HS-27A (cell line): ENCODE measurements around the gene ABCC3.
"Not testable (repeated sequence)": the region's sequence is repeated elsewhere in the genome, so short reads cannot be mapped to it uniquely, and the experiment has no call there.

Experiments used
- DNase-seq: peaks from one replicate; pipeline ENCODE4 v3.0.0-alpha.2; 2012; ENCODE audit warnings: low read depth, missing footprints

The ABCC3 gene

DNA sequence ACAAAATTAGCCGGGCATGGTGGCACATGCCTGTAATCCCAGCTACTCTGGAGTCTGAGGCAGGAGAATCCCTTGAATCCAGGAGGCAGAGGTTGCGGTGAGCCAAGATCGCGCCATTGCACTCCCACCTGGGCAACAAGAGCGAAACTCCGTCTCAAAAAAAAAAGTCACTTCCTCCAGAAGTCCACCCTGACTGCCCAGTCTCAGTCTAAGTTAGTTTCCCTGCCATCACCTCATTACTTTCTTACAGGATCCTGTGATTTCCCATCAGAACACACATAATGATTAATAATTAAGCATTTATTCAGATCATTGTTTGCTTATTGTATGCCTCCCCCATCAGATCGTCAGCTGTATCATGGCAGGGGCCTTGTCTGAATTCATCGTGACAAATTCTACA lies 31.6 kb downstream of the ABCC3 start:
- DNase-seq = no peak

DNA sequence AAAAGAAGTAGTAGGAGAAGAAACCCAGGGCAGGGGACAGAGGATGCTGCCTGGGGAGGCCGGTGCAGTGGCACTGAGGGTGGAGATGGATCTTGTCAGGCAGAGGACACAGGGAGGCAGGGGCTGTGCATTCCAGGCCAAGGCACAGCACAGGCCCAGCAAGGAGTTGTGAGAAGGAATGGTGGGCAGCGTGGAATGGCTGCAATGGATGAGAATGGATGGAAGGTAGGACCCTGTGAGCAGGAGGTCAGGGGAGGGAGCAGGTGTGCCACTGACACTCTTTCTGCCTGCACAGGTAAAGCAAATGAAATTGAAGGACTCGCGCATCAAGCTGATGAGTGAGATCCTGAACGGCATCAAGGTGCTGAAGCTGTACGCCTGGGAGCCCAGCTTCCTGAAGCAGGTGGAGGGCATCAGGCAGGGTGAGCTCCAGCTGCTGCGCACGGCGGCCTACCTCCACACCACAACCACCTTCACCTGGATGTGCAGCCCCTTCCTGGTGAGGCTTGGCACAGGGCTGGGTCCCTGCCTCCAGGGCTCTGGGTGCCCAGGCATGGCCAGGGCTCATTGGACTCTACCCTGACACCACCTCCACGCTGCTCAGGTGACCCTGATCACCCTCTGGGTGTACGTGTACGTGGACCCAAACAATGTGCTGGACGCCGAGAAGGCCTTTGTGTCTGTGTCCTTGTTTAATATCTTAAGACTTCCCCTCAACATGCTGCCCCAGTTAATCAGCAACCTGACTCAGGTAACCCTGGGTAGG lies 32.8 kb downstream of the ABCC3 start:
- no peak for DNase-seq

DNA sequence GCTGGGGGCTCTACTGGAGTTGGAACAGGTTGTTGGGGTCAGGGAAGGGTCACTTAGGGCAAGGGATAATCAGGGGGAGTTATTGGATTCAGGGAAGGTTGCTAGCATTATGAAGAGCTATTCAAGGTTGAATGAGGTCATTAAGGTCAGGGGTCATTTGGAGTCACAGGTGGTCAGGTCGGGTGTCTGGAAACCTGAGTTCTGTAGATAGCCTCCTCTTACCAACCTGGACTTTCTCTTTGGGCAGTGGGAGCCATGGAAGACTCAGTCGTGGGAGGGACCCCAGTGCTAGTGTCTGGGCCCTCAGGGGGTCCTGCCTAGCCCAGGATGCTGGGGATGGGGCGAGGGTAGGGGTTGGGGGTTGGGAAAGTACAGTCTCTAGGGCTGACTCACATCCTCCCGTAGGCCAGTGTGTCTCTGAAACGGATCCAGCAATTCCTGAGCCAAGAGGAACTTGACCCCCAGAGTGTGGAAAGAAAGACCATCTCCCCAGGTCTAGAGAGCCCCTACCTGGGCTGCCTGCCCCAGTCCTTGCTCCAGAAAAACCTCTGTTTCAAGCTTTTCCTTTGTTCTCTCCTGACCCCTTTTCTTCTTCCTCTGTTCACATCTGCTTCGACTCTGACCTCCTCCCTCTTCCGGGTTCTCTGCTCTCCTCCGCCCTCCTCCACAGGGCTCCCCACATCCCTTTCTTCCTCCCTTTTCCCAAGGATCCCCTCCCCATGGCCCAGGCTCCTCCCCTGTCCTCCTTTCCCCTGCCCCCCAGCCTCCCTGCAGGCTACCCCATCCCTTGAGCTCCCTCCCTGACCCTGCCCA lies 33.5 kb downstream of the ABCC3 start:
- DNase-seq = no peak

- no peak for DNase-seq
These were observed 34.3 kb downstream of the ABCC3 start for GRCh38 chr17:50668838-50669581.

DNA sequence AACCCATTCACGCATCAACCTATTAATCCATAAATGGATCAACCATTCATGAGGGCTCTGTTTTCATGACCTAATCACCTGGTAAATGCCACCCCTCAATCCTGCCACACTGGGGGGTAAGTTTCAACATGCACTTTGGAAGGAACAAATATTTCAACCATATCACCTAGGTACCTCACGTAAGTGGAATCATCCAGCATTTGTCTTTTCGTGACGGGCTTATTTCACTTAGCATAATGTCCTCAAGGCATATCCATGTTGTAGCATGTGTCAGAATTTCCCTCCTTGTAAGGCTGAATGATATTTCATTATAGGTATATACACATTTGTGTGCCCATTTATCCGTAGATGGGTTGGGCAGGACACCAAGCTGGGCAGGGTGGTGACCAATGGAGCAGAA lies 37.4 kb downstream of the ABCC3 start:
- DNase-seq = no peak

- DNase-seq = no peak
These were observed 38.3 kb downstream of the ABCC3 start for GRCh38 chr17:50672831-50673551.

DNA sequence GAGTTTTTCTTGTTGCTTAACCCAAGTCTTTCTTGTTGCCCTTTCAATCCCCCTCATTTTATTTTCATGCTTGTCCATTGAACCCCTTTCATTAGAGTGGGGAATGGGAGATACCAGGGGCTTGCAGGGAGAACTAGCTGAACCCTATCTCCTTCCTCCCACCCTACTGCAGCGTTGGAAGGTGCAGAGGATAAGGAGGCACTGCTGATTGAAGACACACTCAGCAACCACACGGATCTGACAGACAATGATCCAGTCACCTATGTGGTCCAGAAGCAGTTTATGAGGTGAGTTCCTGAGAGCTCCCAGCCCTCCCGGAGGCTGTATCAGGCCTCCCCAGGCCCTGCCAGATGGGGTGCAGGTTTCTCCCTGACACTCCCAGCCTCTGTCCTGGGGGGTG lies 40.5 kb downstream of the ABCC3 start:
- DNase-seq = no peak

GRCh38 chr17:50675627-50676026 lies 40.9 kb downstream of the ABCC3 start:
- DNase-seq = no peak

GRCh38 chr17:50676065-50676975 lies 41.6 kb downstream of the ABCC3 start:
- DNase-seq = no peak

- DNase-seq = no peak
These were observed 43.2 kb downstream of the ABCC3 start for GRCh38 chr17:50677851-50678375.

- no peak for DNase-seq
These were observed 44.4 kb downstream of the ABCC3 start for GRCh38 chr17:50679008-50679544.

DNA sequence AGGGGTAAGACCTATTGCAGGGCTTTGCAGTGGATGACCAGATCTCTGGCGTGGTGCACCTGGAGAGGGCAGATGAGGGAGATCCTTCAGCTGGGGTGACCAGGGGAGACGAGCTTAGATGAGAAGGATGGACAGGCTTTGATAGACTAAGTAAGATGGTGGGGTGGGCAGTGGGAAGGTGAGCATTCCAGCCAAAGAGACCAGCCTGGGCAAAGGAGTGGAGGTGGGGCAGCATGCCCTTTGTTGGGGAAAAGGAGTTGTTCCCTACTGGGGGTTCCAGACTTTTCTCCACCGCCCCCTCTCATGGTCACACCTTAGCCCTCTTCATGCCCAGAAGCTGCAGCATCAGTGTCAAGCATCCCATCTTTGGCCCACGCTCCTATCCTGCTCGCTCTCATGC lies 45.4 kb downstream of the ABCC3 start:
- no peak for DNase-seq

GRCh38 chr17:50680543-50681262 lies 46.0 kb downstream of the ABCC3 start:
- DNase-seq = not testable (repeated sequence)

- peak; percentile 49 for DNase-seq
These were observed 46.9 kb downstream of the ABCC3 start for GRCh38 chr17:50681263-50682200.

GRCh38 chr17:50682441-50682840 lies 47.8 kb downstream of the ABCC3 start:
- no peak for DNase-seq

- no peak for DNase-seq
These were observed 48.3 kb downstream of the ABCC3 start for GRCh38 chr17:50682938-50683337.

GRCh38 chr17:50683434-50684287 lies 49.0 kb downstream of the ABCC3 start:
- DNase-seq = no peak

GRCh38 chr17:50684288-50684611 lies 49.6 kb downstream of the ABCC3 start:
- DNase-seq = no peak
